Frontal cortex (tissue), 4 donors: Measurements from ENCODE around the gene ULK4. TPM values are rescaled to one million over a fixed set of nuclear protein-coding genes. Genes with fewer than 3 reads are reported as not detected.
"Not testable (repeated sequence)": the region's sequence is repeated elsewhere in the genome, so short reads cannot be mapped to it uniquely, and the experiment has no call there.

ENCODE experiments used
- DNase-seq, 2 donors: peaks; one replicate each; pipeline ENCODE4 v3.0.0; 2012; ENCODE audit warnings: low spot score in 2 of 2
- FAIRE-seq: peaks from 2 replicates; lab custom pipeline; 2012; peaks lifted over from hg19 to GRCh38; lab: Jason Lieb, UNC
- total RNA-seq: library from RNA; depleted of rRNA; stranded (reverse); fragments of >200 nt; gene quantifications from one replicate; pipeline ENCODE4 v1.2.3, GENCODE V29; 2014
- donor health status: control.
- donor health status: control.
- donor health status: control.

Gene ULK4
- 17.5 TPM for total RNA-seq

- DNase-seq (peak; percentile 85 to 86), FAIRE-seq (peak; percentile 53)
Observed at GRCh38 chr3:41961751-41962679, at the start of gene ULK4. Gene ULK4 (minus strand): TSS chr3:41962103. CDS start chr3:41954759, 7,344 bp downstream.

GRCh38 chr3:42010530-42010929 is 48.6 kb upstream of the ULK4 start:
- DNase-seq (no peak), FAIRE-seq (no peak)

- DNase-seq (no peak), FAIRE-seq (no peak)
Observed at GRCh38 chr3:42009456-42009855, 47.6 kb upstream of the ULK4 start.

GRCh38 chr3:42007785-42008184 is 45.9 kb upstream of the ULK4 start:
- no peak for FAIRE-seq

GRCh38 chr3:42005401-42005800 is 43.5 kb upstream of the ULK4 start:
- no peak for DNase-seq
- no peak for FAIRE-seq

More at GRCh38 chr3:42007785-42008184, 45.9 kb upstream of the ULK4 start:
- DNase-seq, result no peak

GRCh38 chr3:42002790-42003189 is 40.9 kb upstream of the ULK4 start:
- FAIRE-seq, result no peak
- no peak for DNase-seq

- DNase-seq (no peak), FAIRE-seq (no peak)
Observed at GRCh38 chr3:42001777-42002176, 39.9 kb upstream of the ULK4 start.

- DNase-seq (no peak), FAIRE-seq (no peak)
Observed at GRCh38 chr3:41999909-42000308, 38.0 kb upstream of the ULK4 start.

GRCh38 chr3:41997702-41998550 is 36.0 kb upstream of the ULK4 start:
- no peak for FAIRE-seq
- DNase-seq, result peak in 1 of 2 donors; percentile 17

GRCh38 chr3:41991437-41991836 is 29.5 kb upstream of the ULK4 start:
- no peak for FAIRE-seq
- DNase-seq, result no peak

- no peak for DNase-seq
- no peak for FAIRE-seq
Observed at GRCh38 chr3:41989518-41989917, 27.6 kb upstream of the ULK4 start.

GRCh38 chr3:41987627-41988026 is 25.7 kb upstream of the ULK4 start:
- no peak for FAIRE-seq
- no peak for DNase-seq

- FAIRE-seq, result no peak
- no peak for DNase-seq
Observed at GRCh38 chr3:41986561-41986960, 24.7 kb upstream of the ULK4 start.

GRCh38 chr3:41985018-41985417 is 23.1 kb upstream of the ULK4 start:
- DNase-seq, result no peak
- no peak for FAIRE-seq

GRCh38 chr3:41983091-41983490 is 21.2 kb upstream of the ULK4 start:
- not testable (repeated sequence) for DNase-seq, FAIRE-seq

GRCh38 chr3:41977401-41977800 is 15.5 kb upstream of the ULK4 start:
- DNase-seq, FAIRE-seq: not testable (repeated sequence)

- FAIRE-seq (no peak), DNase-seq (no peak)
Observed at GRCh38 chr3:41975416-41976103, 13.7 kb upstream of the ULK4 start.

GRCh38 chr3:41974223-41974622 is 12.3 kb upstream of the ULK4 start:
- DNase-seq (no peak), FAIRE-seq (no peak)

- DNase-seq, result no peak
- no peak for FAIRE-seq
Observed at GRCh38 chr3:41972802-41973201, 10.9 kb upstream of the ULK4 start.

GRCh38 chr3:41966206-41966605 is 4.3 kb upstream of the ULK4 start:
- no peak for FAIRE-seq
- no peak for DNase-seq
